GM18499 (cell line): ENCODE results near the gene DPYSL4.

Source experiments
- ATAC-seq: cut with Tn5 transposase; IDR thresholded peaks from one replicate; pipeline ENCODE4 v1.9.1; 2021; ENCODE audit warnings: moderate number of reproducible peaks; ENCODE audit not compliant: insufficient read depth, unreplicated experiment

DPYSL4 gene

DNA sequence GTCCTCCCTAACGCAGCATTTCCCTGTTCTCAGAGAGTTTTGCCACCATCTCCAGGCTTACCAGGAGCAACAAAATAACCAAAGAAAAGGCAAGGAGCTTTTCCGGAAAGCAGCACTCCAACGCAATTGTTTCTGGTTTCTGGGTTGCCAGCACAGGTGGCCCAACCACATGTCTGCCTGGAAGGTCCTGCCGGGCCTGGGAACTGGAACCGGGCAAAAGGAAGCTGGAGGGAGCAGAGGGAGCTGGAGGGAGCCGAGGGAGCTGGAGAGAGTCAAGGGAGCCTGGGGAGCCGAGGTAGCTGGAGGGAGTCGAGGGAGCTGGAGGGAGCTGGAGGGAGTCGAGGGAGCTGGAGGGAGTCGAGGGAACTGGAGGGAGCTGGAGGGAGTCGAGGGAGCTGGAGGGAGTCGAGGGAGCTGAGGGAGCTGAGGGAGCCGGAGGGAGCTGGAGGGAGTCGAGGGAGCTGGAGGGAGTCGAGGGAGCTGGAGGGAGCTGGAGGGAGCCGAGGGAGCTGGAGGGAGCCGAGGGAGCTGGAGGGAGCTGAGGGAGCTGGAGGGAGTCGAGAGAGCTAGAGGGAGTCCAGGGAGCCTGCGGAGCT, 66.4 kb downstream of the DPYSL4 start:
- ATAC-seq = no peak

DNA sequence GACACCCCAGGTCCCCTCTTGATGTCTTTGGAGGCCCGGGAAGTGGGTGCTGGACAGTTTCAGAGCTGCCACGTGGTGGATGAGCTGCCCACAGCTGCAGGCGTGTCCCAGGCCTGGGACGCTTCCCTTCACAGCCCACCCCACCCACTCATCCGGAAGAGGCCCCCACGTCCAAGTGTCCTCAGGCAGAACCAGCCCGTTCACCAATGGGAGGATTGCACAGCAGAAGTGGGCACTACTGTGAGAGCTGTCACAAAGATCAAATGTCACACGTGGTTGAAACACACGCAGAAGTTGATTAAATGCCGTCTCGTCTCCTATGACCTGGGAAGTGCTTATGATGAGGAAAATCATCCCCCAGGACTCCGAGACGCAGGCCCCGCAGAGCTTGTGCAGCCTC, 68.1 kb downstream of the DPYSL4 start:
- ATAC-seq = no peak
